ENCODE results near the gene CABP4. TPM values are rescaled to one million over a fixed set of nuclear protein-coding genes. Genes with fewer than 3 reads are reported as not detected.

CABP4 gene
- total RNA-seq, 1 experiment from 2014 or later = not detected

- no peak for TF ChIP-seq EZH2phosphoT487 (IDR thresholded peaks at IDR 0.05; ENCODE audit: borderline replicate concordance)
- no peak for TF ChIP-seq RAD21 (IDR thresholded peaks at IDR 0.05; ENCODE audit: low read depth)
- no peak for TF ChIP-seq REST (IDR thresholded peaks at IDR 0.05; ENCODE audit: low read depth)
- TF ChIP-seq FOSL1 (IDR thresholded peaks at IDR 0.05; ENCODE audit: low read depth) = no peak
- TF ChIP-seq JUND (IDR thresholded peaks at IDR 0.05) = no peak
- no peak for TF ChIP-seq SIN3A (IDR thresholded peaks at IDR 0.05; ENCODE audit: low read depth)
Measured at GRCh38 chr11:67415501-67416304, 39.5 kb upstream of the CABP4 start, which contains the start of gene CARNS1 (continued).

GRCh38 chr11:67416416-67417335, 38.5 kb upstream of the CABP4 start:
- Histone ChIP-seq H2AFZ (ENCODE audit: low read depth, low read length, poor library complexity, severe bottlenecking) (no peak overlapping the region), H3K79me2 (ENCODE audit: insufficient read depth, low read length) (no peaks in the 10 kb centered on the region), H3K9ac (ENCODE audit: low read length) (no peak overlapping the region), H4K20me1 (ENCODE audit: insufficient read depth) (no peaks in the 10 kb centered on the region), H3K27me3 (ENCODE audit: insufficient read depth, low read length) (no peaks in the 10 kb centered on the region), H3K4me2 (ENCODE audit: low read length) (peak overlapping the region; percentile 81), H3K36me3 (ENCODE audit: control insufficient read depth in 1 of 2, insufficient read depth in 2 of 2, low read length in 2 of 2) (no peaks in the 10 kb centered on the region), H3K4me3 (replicated peaks in 1 of 2; ENCODE audit: low read depth in 1 of 2, low read length in 2 of 2) (no peak overlapping the region), H3K27ac (ENCODE audit: low read depth, low read length) (peak overlapping the region; percentile 18; the same call in 1 of the 2 replicates), H3K4me1 (ENCODE audit: control insufficient read depth in 1 of 2, insufficient read depth in 2 of 2, low read length in 2 of 2) (peaks cover 19 to 45% of the 10 kb centered on the region in 2 experiments; a peak in 3 of 4 replicates), H3K9me2 (ENCODE audit: insufficient read depth) (no peaks in the 10 kb centered on the region), H3K9me3 (ENCODE audit: control insufficient read depth in 1 of 2, insufficient read depth in 1 of 2, low read depth in 1 of 2, low read length in 2 of 2) (no peaks in the 10 kb centered on the region)
- RAD21 ChIA-PET (ENCODE audit: low non-redundant PET in 1 of 2, low total read pairs in 2 of 2, uncharacterized antibody in 2 of 2, unreplicated experiment in 2 of 2) = no interaction called here
- no peak for DNase-seq (ENCODE audit: low read depth, low spot score)
- ATAC-seq = no peak
- intact Hi-C loops (cut with micrococcal nuclease) = no loop called here
- POLR2A ChIA-PET = no interaction called here
- no TSS peak for BruUV-seq (replicated peaks)
- CTCF ChIA-PET = interaction anchor here (1.8 kb wide), 1 partner anchor 15 kb away, joined by 8 read pairs; the partner anchor contains the start of gene PPP1CA
- TF ChIP-seq TCF7L2 (IDR thresholded peaks at IDR 0.05; ENCODE audit: borderline replicate concordance, extremely low read depth, insufficient read depth, insufficient read length) (no peak), FOSL1 (IDR thresholded peaks at IDR 0.05; ENCODE audit: low read depth) (no peak), ZNF274 (IDR thresholded peaks at IDR 0.05; ENCODE audit: low read depth, low read length) (no peak), EZH2phosphoT487 (IDR thresholded peaks at IDR 0.05; ENCODE audit: borderline replicate concordance) (no peak), ZBTB33 (IDR thresholded peaks at IDR 0.05; ENCODE audit: extremely low read depth, insufficient replicate concordance, low read length) (no peak), ELF1 (IDR thresholded peaks at IDR 0.05; ENCODE audit: borderline replicate concordance, low read depth) (no peak), CTCF (IDR thresholded peaks at IDR 0.05 in 2 of 3, conservative IDR thresholded peaks at IDR 0.05 in 1 of 3; ENCODE audit: borderline replicate concordance in 1 of 3, insufficient read depth in 1 of 3, low read depth in 2 of 3, low read length in 2 of 3) (no peak), POLR2A (IDR thresholded peaks at IDR 0.05; ENCODE audit: borderline replicate concordance, extremely low read depth, insufficient read depth, insufficient read length) (no peak)

Measured in HCT116 (cell line).